Ureter (tissue), 1 donor: ENCODE measurements around the gene CBLL1. TPM values are rescaled to one million over a fixed set of nuclear protein-coding genes. Genes with fewer than 3 reads are reported as not detected.

Experiments
- DNase-seq: peaks from one replicate; pipeline ENCODE4 v3.0.0-alpha.2; 2020; ENCODE audit warnings: low spot score
- total RNA-seq: library from RNA; stranded (reverse); gene quantifications from one replicate; pipeline ENCODE4 v1.2.4, GENCODE V29; 2023
- donor health status: DM: yes; HTN: yes; CAD: no.

The CBLL1 gene, protein sequence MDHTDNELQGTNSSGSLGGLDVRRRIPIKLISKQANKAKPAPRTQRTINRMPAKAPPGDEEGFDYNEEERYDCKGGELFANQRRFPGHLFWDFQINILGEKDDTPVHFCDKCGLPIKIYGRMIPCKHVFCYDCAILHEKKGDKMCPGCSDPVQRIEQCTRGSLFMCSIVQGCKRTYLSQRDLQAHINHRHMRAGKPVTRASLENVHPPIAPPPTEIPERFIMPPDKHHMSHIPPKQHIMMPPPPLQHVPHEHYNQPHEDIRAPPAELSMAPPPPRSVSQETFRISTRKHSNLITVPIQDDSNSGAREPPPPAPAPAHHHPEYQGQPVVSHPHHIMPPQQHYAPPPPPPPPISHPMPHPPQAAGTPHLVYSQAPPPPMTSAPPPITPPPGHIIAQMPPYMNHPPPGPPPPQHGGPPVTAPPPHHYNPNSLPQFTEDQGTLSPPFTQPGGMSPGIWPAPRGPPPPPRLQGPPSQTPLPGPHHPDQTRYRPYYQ
- total RNA-seq, result 29.0 TPM

GRCh38 chr7:107743567-107744344 lies at the start of gene CBLL1:
CBLL1 (plus strand) TSS chr7:107744142; CDS start chr7:107744164, 22 bp downstream.
- peak; percentile 97 for DNase-seq

GRCh38 chr7:107694386-107694785 lies 49.6 kb upstream of the CBLL1 start:
- DNase-seq, result no peak

DNA sequence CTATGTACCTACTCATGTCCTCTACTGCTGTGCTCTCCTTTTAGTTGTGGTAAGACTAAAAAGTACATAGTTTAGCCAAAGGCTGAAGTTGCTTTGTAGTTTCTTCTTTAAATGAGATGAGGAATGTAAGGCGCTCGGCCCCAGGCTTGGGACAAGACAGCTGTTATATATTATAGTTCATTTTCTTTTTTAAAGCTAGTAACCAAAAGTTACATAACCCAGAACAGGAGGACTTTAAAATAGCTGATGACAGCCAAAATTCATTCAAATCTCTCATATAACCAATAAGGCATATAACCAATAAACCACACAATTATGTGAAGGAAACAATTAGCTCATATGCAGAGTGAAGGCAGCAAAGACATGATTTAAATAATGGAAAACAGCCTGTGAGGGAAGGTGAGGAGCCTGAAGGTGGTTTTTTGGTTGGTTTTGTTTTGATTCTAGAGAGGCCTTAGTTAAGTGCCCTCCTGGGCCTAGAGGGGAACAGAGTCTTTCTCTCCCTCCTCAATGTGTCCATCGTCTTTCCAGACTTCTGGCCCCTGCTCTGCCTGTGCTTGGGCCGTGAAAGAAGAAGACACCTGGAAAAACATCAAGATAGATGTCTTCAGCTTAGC lies 47.5 kb upstream of the CBLL1 start:
- DNase-seq, result no peak

GRCh38 chr7:107697321-107698049 lies 46.5 kb upstream of the CBLL1 start:
- no peak for DNase-seq

GRCh38 chr7:107700570-107700969 lies 43.4 kb upstream of the CBLL1 start:
- no peak for DNase-seq

- no peak for DNase-seq
Measured at GRCh38 chr7:107701191-107701590, 42.8 kb upstream of the CBLL1 start.

DNA sequence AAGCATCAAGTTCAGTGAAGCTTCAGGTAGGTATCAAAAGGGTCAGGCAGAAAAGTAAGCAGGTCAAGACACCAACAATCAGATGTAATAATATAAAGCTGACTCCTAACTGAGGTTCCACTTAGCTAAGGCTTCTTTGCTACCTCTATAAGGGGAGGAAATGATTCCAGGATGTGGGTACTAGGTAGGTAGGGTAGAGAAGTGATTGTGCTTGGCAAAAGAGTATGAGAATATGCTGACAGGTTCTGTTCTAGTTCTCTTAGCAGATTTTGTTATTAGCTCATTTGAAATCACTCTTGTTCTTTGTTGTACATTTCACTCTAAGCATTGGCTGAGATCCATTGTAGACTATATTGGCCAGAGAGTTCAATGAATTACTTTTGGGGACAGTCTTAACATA lies 40.7 kb upstream of the CBLL1 start:
- DNase-seq, result no peak

GRCh38 chr7:107703872-107704271 lies 40.1 kb upstream of the CBLL1 start:
- DNase-seq, result no peak

DNA sequence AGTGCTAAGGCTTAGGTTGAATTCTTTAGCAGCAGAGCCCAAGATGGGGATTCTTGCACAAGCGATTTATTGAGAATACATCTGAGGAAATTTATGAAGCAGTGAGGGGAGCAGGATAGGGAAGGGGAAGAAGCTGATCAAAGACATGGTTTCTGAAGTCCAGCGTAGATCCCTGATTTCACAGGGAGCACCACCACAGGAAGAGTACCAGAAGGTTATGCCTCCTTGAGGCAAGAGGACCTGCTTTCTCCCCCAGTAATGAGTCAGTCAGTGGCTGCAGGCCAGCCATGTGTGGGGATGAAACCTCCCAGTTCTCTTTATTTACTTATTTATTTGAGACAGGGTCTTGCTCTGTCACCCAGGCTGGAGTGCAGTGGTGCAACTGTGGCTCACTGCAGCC lies 35.0 kb upstream of the CBLL1 start:
- no peak for DNase-seq

DNA sequence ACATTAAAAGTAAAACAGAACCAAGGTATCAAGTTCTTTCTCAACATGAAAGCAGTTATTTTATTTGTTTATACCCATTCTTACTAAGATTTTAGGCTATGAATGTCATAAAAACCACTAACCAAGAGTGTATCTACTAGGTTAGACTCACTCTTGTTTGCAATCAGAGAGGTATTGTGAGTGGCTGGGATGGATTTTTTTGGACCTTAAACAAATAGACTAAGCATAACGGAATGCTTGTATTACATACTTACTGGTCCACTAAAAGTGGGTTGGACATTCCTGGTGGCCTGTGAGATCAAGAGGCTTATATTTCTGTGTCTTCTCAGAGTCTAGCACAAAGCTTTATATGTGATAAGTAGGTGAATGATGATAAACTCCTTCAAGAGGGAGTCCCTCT lies 32.6 kb upstream of the CBLL1 start:
- no peak for DNase-seq

DNA sequence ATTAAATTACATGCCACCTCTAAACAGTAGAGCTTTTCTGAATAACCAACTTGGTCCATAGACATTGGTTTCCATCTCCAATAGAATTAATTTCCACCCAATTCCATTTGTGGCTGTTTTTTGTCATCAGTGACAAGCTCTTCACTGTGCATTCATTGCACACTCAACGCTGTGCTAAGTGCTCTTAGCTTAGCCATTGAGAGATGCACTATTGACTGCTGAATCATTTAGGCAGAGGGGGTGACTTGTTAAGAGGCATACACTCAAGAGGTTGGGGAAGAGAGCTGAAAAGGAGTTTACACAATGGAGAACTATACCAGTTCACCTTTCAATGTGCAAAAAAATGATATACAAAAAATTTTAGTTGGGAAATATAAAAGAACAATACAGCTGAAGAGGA lies 31.9 kb upstream of the CBLL1 start:
- DNase-seq, result no peak

- no peak for DNase-seq
Measured at GRCh38 chr7:107712896-107713295, 31.0 kb upstream of the CBLL1 start.

DNA sequence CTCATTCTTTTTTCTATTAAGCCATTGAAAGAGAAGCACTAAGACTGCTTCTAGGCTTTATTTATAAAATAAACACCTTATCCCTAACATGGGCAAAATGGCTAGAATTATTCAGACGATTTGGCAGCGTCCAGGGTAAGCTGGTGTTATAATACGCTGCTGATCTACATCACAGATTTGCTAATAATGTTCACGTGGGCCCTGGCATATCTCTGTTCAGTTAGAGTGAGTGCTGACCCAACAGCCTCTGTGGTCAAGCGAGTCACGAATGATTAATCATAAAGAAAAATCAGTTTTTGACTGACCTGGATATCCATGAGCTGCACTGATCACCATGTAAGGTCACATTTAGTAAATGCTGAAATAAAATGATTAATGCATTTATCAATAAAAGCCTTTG lies 28.4 kb upstream of the CBLL1 start:
- no peak for DNase-seq

- no peak for DNase-seq
Measured at GRCh38 chr7:107718456-107719193, 25.3 kb upstream of the CBLL1 start.

- no peak for DNase-seq
Measured at GRCh38 chr7:107721286-107721685, 22.7 kb upstream of the CBLL1 start.

DNA sequence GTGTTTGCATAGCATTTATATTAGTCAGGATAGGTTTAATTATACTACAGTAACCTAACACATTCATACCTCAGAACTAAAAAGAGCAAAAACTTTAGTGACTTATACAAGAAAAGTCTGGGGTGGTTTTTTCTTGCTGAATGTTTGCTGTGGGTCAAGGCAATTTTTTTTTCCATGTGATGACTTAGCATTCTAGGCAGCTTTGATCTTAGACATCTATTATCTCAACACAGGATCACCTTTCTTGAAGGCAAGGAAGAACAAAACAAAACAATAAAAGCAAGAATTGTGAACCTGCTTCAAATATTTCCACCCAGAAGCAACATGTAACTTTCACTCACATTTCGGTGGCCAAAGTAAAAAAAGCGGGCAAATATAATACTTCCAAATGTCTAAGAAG lies 20.7 kb upstream of the CBLL1 start:
- DNase-seq, result no peak

DNA sequence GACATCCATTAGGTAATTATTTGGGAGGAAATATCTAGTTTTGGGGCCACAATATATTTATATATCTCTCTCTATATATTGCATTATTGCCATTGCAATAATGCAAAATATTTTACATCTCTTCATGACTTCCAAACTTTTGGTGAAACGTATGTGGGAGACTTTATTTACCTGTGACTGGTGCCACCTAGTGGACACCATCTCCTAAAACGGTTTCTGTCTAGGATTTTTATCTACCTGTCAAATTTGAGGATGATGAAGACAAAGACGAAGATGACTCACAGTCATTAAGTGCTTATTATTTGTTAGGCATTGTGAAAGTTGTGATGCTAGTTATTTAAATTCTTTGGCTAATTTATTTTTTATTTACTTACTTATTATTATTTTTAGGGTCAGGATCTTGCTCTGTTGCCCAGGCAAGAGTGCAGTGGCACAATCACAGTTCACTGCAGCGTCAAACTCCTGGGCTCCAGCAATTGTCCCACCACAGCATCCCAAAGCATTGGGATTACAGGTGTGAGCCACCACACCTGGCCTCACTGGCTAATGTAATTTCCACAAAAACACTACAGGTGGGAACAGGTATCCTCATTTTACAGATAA lies 18.7 kb upstream of the CBLL1 start:
- no peak for DNase-seq

DNA sequence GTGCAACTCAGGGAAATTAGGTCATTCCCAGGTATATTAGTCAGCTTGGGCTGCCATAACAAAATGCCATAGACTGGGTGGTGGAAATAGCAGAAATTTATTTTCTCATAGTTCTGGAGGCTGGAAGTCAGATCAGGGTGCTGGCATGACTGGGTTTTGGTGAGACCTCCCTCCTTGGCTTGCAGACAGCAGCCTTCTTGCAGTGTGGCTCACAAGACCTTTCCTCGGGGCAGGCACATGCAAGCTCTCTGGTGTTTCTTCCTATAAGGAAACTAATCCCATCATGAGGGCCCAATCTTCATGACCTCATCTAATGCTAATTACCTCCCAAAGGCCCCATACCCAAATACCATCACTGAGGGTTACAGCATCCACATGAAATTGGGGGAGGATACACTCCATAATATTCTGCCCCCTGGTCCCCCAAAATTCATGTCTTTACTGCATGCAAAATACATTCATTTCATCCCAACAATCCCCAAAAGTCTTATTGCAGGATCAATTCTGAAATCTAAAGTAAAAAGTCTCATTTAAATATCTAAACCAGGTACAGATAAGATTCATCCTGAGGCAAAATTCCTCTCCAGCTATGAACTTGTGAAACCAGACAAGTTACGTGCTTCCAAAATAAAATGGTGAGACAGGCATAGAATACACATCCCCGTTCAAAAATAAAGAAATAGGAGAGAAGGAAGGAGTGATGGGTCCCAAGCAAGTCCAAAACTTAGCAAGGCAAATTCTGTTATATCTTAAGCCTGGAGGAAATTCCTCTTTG lies 17.4 kb upstream of the CBLL1 start:
- DNase-seq, result no peak

GRCh38 chr7:107728276-107728675 lies 15.7 kb upstream of the CBLL1 start:
- DNase-seq, result no peak
